GM19240 (cell line): ENCODE measurements around the gene RNF182.
"Not testable (repeated sequence)": the region's sequence is repeated elsewhere in the genome, so short reads cannot be mapped to it uniquely, and the experiment has no call there.

Source experiments
- DNase-seq: peaks from one replicate; pipeline ENCODE4 v3.0.0; 2011; ENCODE audit warnings: low spot score; ENCODE audit not compliant: insufficient read length

The RNF182 gene

GRCh38 chr6:14000901-14001300, 76.1 kb downstream of the RNF182 start:
- DNase-seq: no peak

GRCh38 chr6:14001329-14002012, 76.7 kb downstream of the RNF182 start:
- DNase-seq: no peak

GRCh38 chr6:14002176-14002947, 77.6 kb downstream of the RNF182 start:
- DNase-seq: no peak

GRCh38 chr6:14004258-14004657, 79.5 kb downstream of the RNF182 start:
- DNase-seq: no peak

GRCh38 chr6:14008809-14009208, 84.1 kb downstream of the RNF182 start:
- no peak for DNase-seq

GRCh38 chr6:14009431-14009830, 84.7 kb downstream of the RNF182 start:
- DNase-seq: no peak

GRCh38 chr6:14010275-14010674, 85.5 kb downstream of the RNF182 start:
- DNase-seq: no peak

- DNase-seq: no peak
Measured at GRCh38 chr6:14012313-14013030, 87.7 kb downstream of the RNF182 start.

GRCh38 chr6:14015964-14016363, 91.2 kb downstream of the RNF182 start:
- DNase-seq: no peak

- DNase-seq: no peak
Measured at GRCh38 chr6:14016432-14016831, 91.7 kb downstream of the RNF182 start.

- no peak for DNase-seq
Measured at GRCh38 chr6:14016935-14017625, 92.3 kb downstream of the RNF182 start.

- DNase-seq: no peak
Measured at GRCh38 chr6:14017626-14018475, 93.1 kb downstream of the RNF182 start.

- not testable (repeated sequence) for DNase-seq
Measured at GRCh38 chr6:14018559-14018958, 93.8 kb downstream of the RNF182 start.

GRCh38 chr6:14020551-14020950, 95.8 kb downstream of the RNF182 start:
- no peak for DNase-seq

GRCh38 chr6:14021449-14021848, 96.7 kb downstream of the RNF182 start:
- DNase-seq: no peak

GRCh38 chr6:14022673-14023072, 97.9 kb downstream of the RNF182 start:
- DNase-seq: no peak

- no peak for DNase-seq
Measured at GRCh38 chr6:14023855-14024254, 99.1 kb downstream of the RNF182 start.

- DNase-seq: no peak
Measured at GRCh38 chr6:14025160-14025559, 100.4 kb downstream of the RNF182 start.

- DNase-seq: no peak
Measured at GRCh38 chr6:14026831-14027539, 102.2 kb downstream of the RNF182 start.

- DNase-seq: no peak
Measured at GRCh38 chr6:14028631-14029030, 103.9 kb downstream of the RNF182 start.
